BE2C (cell line): ENCODE data around the gene C1R.

Experiments used
- DNase-seq: peaks from one replicate; pipeline ENCODE4 v3.0.0-alpha.2; 2020
- H3K27me3 ChIP-seq: fragments of 250-450 bp; sonication (Bioruptor Pico); 2 replicates; pipeline ENCODE4 v1.5.1; 2020; ENCODE audit warnings: mild to moderate bottlenecking
- H3K36me3 ChIP-seq: fragments of 250-450 bp; sonication (Bioruptor Pico); 2 replicates; pipeline ENCODE4 v1.5.1; 2020; ENCODE audit warnings: mild to moderate bottlenecking
- H3K4me1 ChIP-seq: fragments of 250-450 bp; sonication (Bioruptor Pico); 2 replicates; pipeline ENCODE4 v1.5.1; 2020
- H3K4me3 ChIP-seq: 2 replicates; pipeline ENCODE4 v1.5.1; 2011; ENCODE audit warnings: low read depth, low read length
- H3K9me3 ChIP-seq: fragments of 250-450 bp; sonication (Bioruptor Pico); 2 replicates; pipeline ENCODE4 v1.5.1; 2020
- TF ChIP-seq, protein P1 (sequence below): IDR thresholded peaks from 2 replicates; pipeline ENCODE4 v1.5.1; 2012; ENCODE audit warnings: mild to moderate bottlenecking, low read depth, low read length

The C1R gene

DNA sequence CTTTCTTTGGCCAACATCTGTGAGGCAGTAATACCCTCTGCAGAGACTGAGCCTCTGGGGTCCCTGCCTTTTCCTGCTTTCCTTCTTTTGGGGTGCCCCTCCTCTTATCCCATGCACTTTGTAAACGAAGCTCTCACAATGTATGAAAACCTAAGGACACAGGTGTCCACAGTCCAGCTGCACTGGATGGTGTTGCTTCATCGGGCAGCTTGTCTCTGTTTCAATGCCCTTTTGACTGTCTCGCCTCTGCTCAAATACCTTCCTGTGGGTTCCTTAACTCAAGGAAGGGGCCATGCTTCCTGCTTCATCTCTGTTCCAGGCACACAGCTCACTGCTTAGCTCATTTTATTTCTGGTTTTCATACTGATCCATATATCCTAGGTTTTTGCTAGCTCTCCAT lies 10.3 kb upstream of the C1R start:
- no peaks in the 10 kb centered on the region for H3K36me3 ChIP-seq
- TF ChIP-seq, protein P1, sequence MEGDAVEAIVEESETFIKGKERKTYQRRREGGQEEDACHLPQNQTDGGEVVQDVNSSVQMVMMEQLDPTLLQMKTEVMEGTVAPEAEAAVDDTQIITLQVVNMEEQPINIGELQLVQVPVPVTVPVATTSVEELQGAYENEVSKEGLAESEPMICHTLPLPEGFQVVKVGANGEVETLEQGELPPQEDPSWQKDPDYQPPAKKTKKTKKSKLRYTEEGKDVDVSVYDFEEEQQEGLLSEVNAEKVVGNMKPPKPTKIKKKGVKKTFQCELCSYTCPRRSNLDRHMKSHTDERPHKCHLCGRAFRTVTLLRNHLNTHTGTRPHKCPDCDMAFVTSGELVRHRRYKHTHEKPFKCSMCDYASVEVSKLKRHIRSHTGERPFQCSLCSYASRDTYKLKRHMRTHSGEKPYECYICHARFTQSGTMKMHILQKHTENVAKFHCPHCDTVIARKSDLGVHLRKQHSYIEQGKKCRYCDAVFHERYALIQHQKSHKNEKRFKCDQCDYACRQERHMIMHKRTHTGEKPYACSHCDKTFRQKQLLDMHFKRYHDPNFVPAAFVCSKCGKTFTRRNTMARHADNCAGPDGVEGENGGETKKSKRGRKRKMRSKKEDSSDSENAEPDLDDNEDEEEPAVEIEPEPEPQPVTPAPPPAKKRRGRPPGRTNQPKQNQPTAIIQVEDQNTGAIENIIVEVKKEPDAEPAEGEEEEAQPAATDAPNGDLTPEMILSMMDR, result no peak
- no peaks in the 10 kb centered on the region for H3K4me1 ChIP-seq
- H3K27me3 ChIP-seq, result peaks cover 22% of the 10 kb centered on the region
- DNase-seq, result no peak
- no peaks in the 10 kb centered on the region for H3K9me3 ChIP-seq
- no peak overlapping the region for H3K4me3 ChIP-seq

- TF ChIP-seq, protein P1, result no peak
- H3K4me3 ChIP-seq, result no peak overlapping the region
- H3K36me3 ChIP-seq, result no peaks in the 10 kb centered on the region
- no peaks in the 10 kb centered on the region for H3K4me1 ChIP-seq
- H3K27me3 ChIP-seq, result peaks cover 31% of the 10 kb centered on the region
- no peaks in the 10 kb centered on the region for H3K9me3 ChIP-seq
- DNase-seq, result no peak
Observed at GRCh38 chr12:7101694-7102131, 9.5 kb upstream of the C1R start.

DNA sequence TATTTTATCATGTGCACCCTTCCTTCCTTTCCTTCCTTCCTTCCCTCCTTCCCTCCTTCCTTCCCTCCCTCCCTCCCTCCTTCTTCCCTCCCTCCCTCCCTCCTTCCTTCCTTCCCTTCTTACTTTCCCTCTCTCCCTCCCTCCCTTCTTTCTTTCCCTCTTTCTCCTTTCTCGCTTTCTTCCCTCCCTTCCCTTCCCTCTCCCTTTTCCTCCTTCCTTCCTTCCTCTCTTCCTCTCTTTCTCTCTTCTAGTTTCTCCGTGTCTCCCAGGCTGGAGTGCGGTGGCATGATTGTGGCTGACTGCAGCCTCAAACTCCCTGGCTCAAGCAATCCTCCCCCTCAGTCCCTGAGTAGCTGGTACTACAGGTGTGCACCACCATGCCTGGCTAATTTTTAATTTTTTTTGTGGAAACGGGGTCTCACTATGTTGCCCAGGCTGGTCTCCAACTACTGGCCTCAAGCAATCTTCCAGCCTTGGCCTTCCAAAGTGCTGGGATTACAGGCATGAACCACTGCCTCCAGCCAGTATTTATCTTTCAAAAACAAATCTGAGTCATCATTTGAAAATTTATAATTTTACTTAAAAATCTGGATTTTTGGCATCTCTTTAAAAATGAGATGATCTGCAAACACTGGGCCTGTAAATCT lies 8.9 kb upstream of the C1R start:
- TF ChIP-seq, protein P1, result no peak
- Histone ChIP-seq H3K4me1 (no peaks in the 10 kb centered on the region), H3K27me3 (peaks cover 35% of the 10 kb centered on the region), H3K4me3 (no peak overlapping the region), H3K36me3 (no peaks in the 10 kb centered on the region), H3K9me3 (no peaks in the 10 kb centered on the region)
- DNase-seq, result no peak

- TF ChIP-seq, protein P1, result no peak
- Histone ChIP-seq H3K4me3 (no peak overlapping the region), H3K36me3 (no peaks in the 10 kb centered on the region), H3K4me1 (no peaks in the 10 kb centered on the region), H3K27me3 (peaks cover 35% of the 10 kb centered on the region), H3K9me3 (no peaks in the 10 kb centered on the region)
- no peak for DNase-seq
Observed at GRCh38 chr12:7100239-7100638, 8.0 kb upstream of the C1R start.

DNA sequence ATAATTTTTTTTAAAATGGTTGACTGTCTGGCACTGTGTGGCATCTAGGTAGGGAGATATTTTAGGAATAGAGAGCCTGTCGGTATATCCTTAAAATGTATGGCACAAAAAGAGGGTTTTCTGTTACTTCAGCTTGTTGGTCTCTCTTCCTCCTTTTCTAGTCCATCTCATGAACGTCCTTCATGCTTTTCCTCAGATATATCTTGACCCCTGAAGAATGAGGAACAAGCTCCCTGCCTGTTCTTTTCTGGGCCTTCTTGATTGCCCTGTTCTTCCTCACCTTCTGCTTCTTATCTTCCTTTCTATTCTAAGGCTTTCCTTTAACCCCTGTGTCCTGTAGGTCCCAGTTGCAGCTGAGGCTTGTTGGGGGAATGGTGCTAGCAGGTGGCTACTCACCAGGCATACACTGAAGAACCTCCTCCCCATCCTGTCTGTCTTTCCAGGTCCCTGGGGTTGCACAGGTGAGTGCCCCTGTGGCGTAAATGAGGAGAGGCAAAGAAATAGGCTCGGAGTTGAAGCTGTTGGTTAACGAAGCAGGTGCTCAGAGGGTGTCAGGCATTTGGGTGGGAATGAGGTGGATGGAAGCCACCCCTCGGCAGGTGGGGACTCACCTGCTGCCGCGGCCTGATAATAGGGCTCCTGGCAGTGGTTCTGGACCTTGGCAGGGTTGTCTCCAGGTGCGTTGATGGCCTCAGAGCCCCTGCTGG lies 7.2 kb upstream of the C1R start:
- Histone ChIP-seq H3K4me3 (no peak overlapping the region), H3K9me3 (no peaks in the 10 kb centered on the region), H3K36me3 (no peaks in the 10 kb centered on the region), H3K4me1 (no peaks in the 10 kb centered on the region), H3K27me3 (peaks cover 35% of the 10 kb centered on the region)
- TF ChIP-seq, protein P1, result no peak
- DNase-seq, result no peak

DNA sequence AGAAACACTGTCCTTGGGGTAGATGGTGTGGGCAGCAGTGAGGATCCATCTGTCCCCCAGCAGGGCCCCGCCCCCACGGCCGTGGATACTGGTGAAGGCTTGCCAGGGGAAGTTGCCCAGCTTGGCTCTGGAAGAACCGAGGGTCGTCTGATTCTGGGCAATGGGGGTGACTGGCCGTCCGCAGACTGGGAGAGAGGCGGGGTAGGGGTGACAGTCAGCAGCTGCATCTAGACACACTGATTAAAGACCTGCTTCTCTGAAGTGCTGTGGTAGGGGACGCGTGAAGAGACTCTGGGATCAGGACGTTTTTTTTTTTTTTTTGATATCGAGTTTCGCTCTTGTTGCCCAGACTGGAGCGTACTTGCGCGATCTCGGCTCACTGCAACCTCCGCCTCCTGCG lies 4.7 kb upstream of the C1R start:
- Histone ChIP-seq H3K4me3 (no peak overlapping the region), H3K9me3 (no peaks in the 10 kb centered on the region), H3K36me3 (no peaks in the 10 kb centered on the region), H3K27me3 (peaks cover 31% of the 10 kb centered on the region), H3K4me1 (no peaks in the 10 kb centered on the region)
- no peak for DNase-seq
- TF ChIP-seq, protein P1, result no peak
